ENCODE results near the gene B4GAT1. TPM values are rescaled to one million over a fixed set of nuclear protein-coding genes. Genes with fewer than 3 reads are reported as not detected.
A peak's percentile ranks its signal among the peaks of the same experiment; 100 is the strongest.

B4GAT1 gene
- total and polyA plus RNA-seq, 9 of the 15 experiments (the other 6 are each of a cell fraction or from before 2014, with no cell fraction given): 0.86 to 9.5 (median 3.8) TPM

DNA sequence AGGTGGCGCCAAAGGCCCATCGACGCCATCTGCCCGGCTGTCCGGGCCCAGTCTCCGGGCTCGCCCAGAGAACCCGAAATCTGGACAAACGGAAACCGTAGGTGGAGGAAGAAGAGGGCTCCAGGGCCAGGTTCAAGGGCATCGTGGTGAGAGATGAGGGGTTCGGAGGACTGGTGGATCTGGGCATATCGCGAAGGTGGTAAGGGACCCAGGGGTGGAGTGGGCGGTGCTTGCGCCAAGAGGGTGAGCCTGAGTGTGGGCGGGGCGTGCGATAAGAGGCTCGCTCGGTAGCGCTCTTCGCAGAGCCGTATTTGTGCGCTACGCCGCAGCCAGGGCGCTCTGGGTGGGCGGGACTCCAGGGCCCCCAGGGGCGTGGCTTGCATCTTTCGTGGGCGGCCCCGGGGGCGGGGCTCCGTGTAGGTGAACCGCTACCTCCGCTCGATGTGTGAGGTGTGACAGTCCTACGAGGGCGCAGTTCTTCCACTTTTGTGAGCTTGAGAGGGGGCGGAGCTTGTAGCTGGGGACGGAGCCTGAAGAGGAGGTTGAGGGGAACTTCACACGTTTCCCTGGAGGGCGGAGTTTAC, 35.4 kb downstream of the B4GAT1 start (continued):
- TF ChIP-seq ZNF76 (CRISPR knock-in tag; IDR thresholded peaks at IDR 0.05; ENCODE audit: borderline replicate concordance): no peak
- TF ChIP-seq PHF20 (IDR thresholded peaks at IDR 0.05; ENCODE audit: partially characterized antibody): peak; percentile 67
- no peak; the same call in 1 of the 2 replicates for TF ChIP-seq PKNOX1 (IDR thresholded peaks at IDR 0.05)
- TF ChIP-seq EP400 (IDR thresholded peaks at IDR 0.05): peak; percentile 76
- no peak for TF ChIP-seq RNF219 (CRISPR knock-in tag; IDR thresholded peaks at IDR 0.05)
- TF ChIP-seq SRSF1 (IDR thresholded peaks at IDR 0.05; ENCODE audit: low read depth, low read length): no peak
- no peak for TF ChIP-seq NCOA2 (IDR thresholded peaks at IDR 0.05; ENCODE audit: partially characterized antibody in 2 of 2)
- peak; percentile 53; the same call in 1 of the 2 replicates for TF ChIP-seq ETV1 (tag; conservative IDR thresholded peaks at IDR 0.05; ENCODE audit: low read depth)
- no peak for TF ChIP-seq EP300 (IDR thresholded peaks at IDR 0.05; ENCODE audit: low read length)
- TF ChIP-seq KLF10 (CRISPR knock-in tag; IDR thresholded peaks at IDR 0.05): no peak
- TF ChIP-seq GATAD2B (IDR thresholded peaks at IDR 0.05; ENCODE audit: borderline replicate concordance): no peak; the same call in 1 of the 2 replicates
- no peak for TF ChIP-seq XRCC4 (IDR thresholded peaks at IDR 0.05; ENCODE audit: extremely low read depth, insufficient read depth, insufficient read length)
- no peak for TF ChIP-seq CEBPZ (IDR thresholded peaks at IDR 0.05; ENCODE audit: borderline replicate concordance, low read depth, low read length)
- no peak for TF ChIP-seq ZNF354B (CRISPR knock-in tag; IDR thresholded peaks at IDR 0.05)
- no peak; a peak in 1 of 3 replicates for TF ChIP-seq CBX3 (IDR thresholded peaks at IDR 0.05; ENCODE audit: borderline replicate concordance in 1 of 2, low read length in 2 of 2)
- TF ChIP-seq ZNF140 (CRISPR knock-in tag; IDR thresholded peaks at IDR 0.05): no peak
- TF ChIP-seq, protein P1, sequence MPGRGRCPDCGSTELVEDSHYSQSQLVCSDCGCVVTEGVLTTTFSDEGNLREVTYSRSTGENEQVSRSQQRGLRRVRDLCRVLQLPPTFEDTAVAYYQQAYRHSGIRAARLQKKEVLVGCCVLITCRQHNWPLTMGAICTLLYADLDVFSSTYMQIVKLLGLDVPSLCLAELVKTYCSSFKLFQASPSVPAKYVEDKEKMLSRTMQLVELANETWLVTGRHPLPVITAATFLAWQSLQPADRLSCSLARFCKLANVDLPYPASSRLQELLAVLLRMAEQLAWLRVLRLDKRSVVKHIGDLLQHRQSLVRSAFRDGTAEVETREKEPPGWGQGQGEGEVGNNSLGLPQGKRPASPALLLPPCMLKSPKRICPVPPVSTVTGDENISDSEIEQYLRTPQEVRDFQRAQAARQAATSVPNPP (IDR thresholded peaks at IDR 0.05; ENCODE audit: borderline replicate concordance, insufficient read depth, insufficient read length): no peak
- TF ChIP-seq MTA1 (IDR thresholded peaks at IDR 0.05; ENCODE audit: borderline replicate concordance): no peak; the same call in 1 of the 2 replicates
- no peak for TF ChIP-seq BRF1 (IDR thresholded peaks at IDR 0.05; ENCODE audit: borderline replicate concordance, extremely low read depth, insufficient read length)
